ENCODE results near the gene CAMK1D.

CAMK1D gene

GRCh38 chr10:12417331-12417730 lies 68.0 kb downstream of the CAMK1D start:
- Histone ChIP-seq H3K27me3 (ENCODE audit: insufficient read depth, low read length, poor library complexity) (no peaks in the 10 kb centered on the region), H3K79me2 (ENCODE audit: insufficient read depth, low read length) (no peaks in the 10 kb centered on the region), H3K4me2 (ENCODE audit: insufficient read depth, low read length) (no peak overlapping the region), H4K20me1 (ENCODE audit: insufficient read depth, low read length) (peaks cover 6% of the 10 kb centered on the region; the same call in 1 of the 2 replicates), H3K36me3 (ENCODE audit: insufficient read depth, low read length) (no peaks in the 10 kb centered on the region), H3K9ac (ENCODE audit: low read depth, low read length) (no peak overlapping the region), H3K4me3 (ENCODE audit: low read depth in 1 of 2, low read length in 2 of 2) (no peak overlapping the region), H2AFZ (ENCODE audit: low read depth, low read length) (no peak overlapping the region), H3K27ac (ENCODE audit: low read length) (no peak overlapping the region), H3K9me3 (ENCODE audit: insufficient read depth, low read length, severe bottlenecking) (no peaks in the 10 kb centered on the region), H3K4me1 (ENCODE audit: insufficient read depth, low read length) (peaks cover 9% of the 10 kb centered on the region)
- ATAC-seq (ENCODE audit: insufficient read depth, low read depth) = no peak
- no peak for DNase-seq
- no peak for TF ChIP-seq EZH2 (IDR thresholded peaks at IDR 0.05; ENCODE audit: borderline replicate concordance, low read depth, low read length, severe bottlenecking)
- TF ChIP-seq CTCF (IDR thresholded peaks at IDR 0.05; ENCODE audit: borderline replicate concordance, extremely low read depth, low read length, poor library complexity, severe bottlenecking) = no peak

GRCh38 chr10:12418000-12418399 lies 68.7 kb downstream of the CAMK1D start:
- Histone ChIP-seq H3K9me3 (ENCODE audit: insufficient read depth, low read length, severe bottlenecking) (no peaks in the 10 kb centered on the region), H3K27me3 (ENCODE audit: insufficient read depth, low read length, poor library complexity) (no peaks in the 10 kb centered on the region), H3K4me1 (ENCODE audit: insufficient read depth, low read length) (peaks cover 5% of the 10 kb centered on the region), H3K36me3 (ENCODE audit: insufficient read depth, low read length) (no peaks in the 10 kb centered on the region), H4K20me1 (ENCODE audit: insufficient read depth, low read length) (peaks cover 6% of the 10 kb centered on the region; the same call in 1 of the 2 replicates), H3K4me2 (ENCODE audit: insufficient read depth, low read length) (no peak overlapping the region), H3K9ac (ENCODE audit: low read depth, low read length) (no peak overlapping the region), H3K79me2 (ENCODE audit: insufficient read depth, low read length) (no peaks in the 10 kb centered on the region), H3K27ac (ENCODE audit: low read length) (no peak overlapping the region), H3K4me3 (ENCODE audit: low read depth in 1 of 2, low read length in 2 of 2) (no peak overlapping the region), H2AFZ (ENCODE audit: low read depth, low read length) (no peak overlapping the region)
- no peak for ATAC-seq (ENCODE audit: insufficient read depth, low read depth)
- TF ChIP-seq EZH2 (IDR thresholded peaks at IDR 0.05; ENCODE audit: borderline replicate concordance, low read depth, low read length, severe bottlenecking) = no peak
- no peak for TF ChIP-seq CTCF (IDR thresholded peaks at IDR 0.05; ENCODE audit: borderline replicate concordance, extremely low read depth, low read length, poor library complexity, severe bottlenecking)
- DNase-seq = no peak

GRCh38 chr10:12418725-12419261 lies 69.4 kb downstream of the CAMK1D start:
- Histone ChIP-seq H3K27me3 (ENCODE audit: insufficient read depth, low read length, poor library complexity) (no peaks in the 10 kb centered on the region), H2AFZ (ENCODE audit: low read depth, low read length) (no peak overlapping the region), H3K27ac (ENCODE audit: low read length) (no peak overlapping the region), H3K4me2 (ENCODE audit: insufficient read depth, low read length) (no peak overlapping the region), H3K4me3 (ENCODE audit: low read depth in 1 of 2, low read length in 2 of 2) (no peak overlapping the region), H3K36me3 (ENCODE audit: insufficient read depth, low read length) (no peaks in the 10 kb centered on the region), H4K20me1 (ENCODE audit: insufficient read depth, low read length) (peaks cover 6% of the 10 kb centered on the region; the same call in 1 of the 2 replicates), H3K4me1 (ENCODE audit: insufficient read depth, low read length) (no peaks in the 10 kb centered on the region), H3K79me2 (ENCODE audit: insufficient read depth, low read length) (no peaks in the 10 kb centered on the region), H3K9ac (ENCODE audit: low read depth, low read length) (no peak overlapping the region), H3K9me3 (ENCODE audit: insufficient read depth, low read length, severe bottlenecking) (no peaks in the 10 kb centered on the region)
- DNase-seq (no peak), ATAC-seq (ENCODE audit: insufficient read depth, low read depth) (no peak)
- no peak for TF ChIP-seq EZH2 (IDR thresholded peaks at IDR 0.05; ENCODE audit: borderline replicate concordance, low read depth, low read length, severe bottlenecking)
- TF ChIP-seq CTCF (IDR thresholded peaks at IDR 0.05; ENCODE audit: borderline replicate concordance, extremely low read depth, low read length, poor library complexity, severe bottlenecking) = no peak

Measured in DND-41 (cell line).